ENCODE results near the gene PRKN. TPM values are rescaled to one million over a fixed set of nuclear protein-coding genes. Genes with fewer than 3 reads are reported as not detected.
A peak's percentile ranks its signal among the peaks of the same experiment; 100 is the strongest.

PRKN gene
- total RNA-seq, 2 donors from 2014 or later, result 6.7 to 8.2 TPM

GRCh38 chr6:161557333-161558107, 1170.0 kb downstream of the PRKN start:
- Histone ChIP-seq H3K4me1 (no peaks in the 10 kb centered on the region), H3K27ac (no peak overlapping the region), H3K36me3 (replicated peaks in 1 of 2; ENCODE audit: insufficient read depth in 1 of 2, low read depth in 2 of 2) (no peaks in the 10 kb centered on the region), H3K9me3 (no peaks in the 10 kb centered on the region), H3K4me3 (no peak overlapping the region), H3K27me3 (no peaks in the 10 kb centered on the region)
- TF ChIP-seq POLR2A (IDR thresholded peaks at IDR 0.05) (no peak), CTCF (IDR thresholded peaks at IDR 0.05) (no peak)
- DNase-seq (no peak), ATAC-seq (no peak)
- WGBS, 2 donors, result 69 to 76% methylated on average over 9 of the region's 9 CpGs
- intact Hi-C loops (cut with DNase I), result no loop called here

- ATAC-seq (no peak), DNase-seq (no peak)
- H3K27me3 ChIP-seq, result no peaks in the 10 kb centered on the region
- H3K4me1 ChIP-seq, result no peaks in the 10 kb centered on the region
- H3K9me3 ChIP-seq, result no peaks in the 10 kb centered on the region
- H3K36me3 ChIP-seq (replicated peaks in 1 of 2; ENCODE audit: insufficient read depth in 1 of 2, low read depth in 2 of 2), result no peaks in the 10 kb centered on the region
- H3K4me3 ChIP-seq, result no peak overlapping the region
- no peak overlapping the region for H3K27ac ChIP-seq
- intact Hi-C loops (cut with DNase I), result no loop called here
- TF ChIP-seq CTCF (IDR thresholded peaks at IDR 0.05), result no peak
- no peak for TF ChIP-seq POLR2A (IDR thresholded peaks at IDR 0.05)
Observed at GRCh38 chr6:161554883-161555282, 1172.7 kb downstream of the PRKN start.

GRCh38 chr6:161549977-161550655, 1177.5 kb downstream of the PRKN start:
- Histone ChIP-seq H3K36me3 (replicated peaks in 1 of 2; ENCODE audit: insufficient read depth in 1 of 2, low read depth in 2 of 2) (no peaks in the 10 kb centered on the region), H3K9me3 (no peaks in the 10 kb centered on the region), H3K27ac (no peak overlapping the region), H3K27me3 (no peaks in the 10 kb centered on the region), H3K4me1 (no peaks in the 10 kb centered on the region), H3K4me3 (no peak overlapping the region)
- ATAC-seq (no peak), DNase-seq (no peak)
- intact Hi-C loops (cut with DNase I), result no loop called here
- no peak for TF ChIP-seq POLR2A (IDR thresholded peaks at IDR 0.05)
- peak in 1 of 7 experiments; percentile 6 for TF ChIP-seq CTCF (IDR thresholded peaks at IDR 0.05)
- 48 to 60% methylated on average over 4 of the region's 4 CpGs for WGBS, 2 donors

GRCh38 chr6:161548713-161549296, 1178.8 kb downstream of the PRKN start:
- DNase-seq (no peak), ATAC-seq (no peak)
- H3K36me3 ChIP-seq (replicated peaks in 1 of 2; ENCODE audit: insufficient read depth in 1 of 2, low read depth in 2 of 2), result no peaks in the 10 kb centered on the region
- intact Hi-C loops (cut with DNase I), result no loop called here
- H3K4me3 ChIP-seq, result no peak overlapping the region
- H3K9me3 ChIP-seq, result no peaks in the 10 kb centered on the region
- no peak overlapping the region for H3K27ac ChIP-seq
- no peaks in the 10 kb centered on the region for H3K27me3 ChIP-seq
- no peaks in the 10 kb centered on the region for H3K4me1 ChIP-seq
- 77 to 88% methylated on average over 9 of the region's 9 CpGs for WGBS, 2 donors
- TF ChIP-seq POLR2A (IDR thresholded peaks at IDR 0.05) (no peak), CTCF (IDR thresholded peaks at IDR 0.05) (no peak)
